ENCODE data around the gene ZMYND8. TPM values are rescaled to one million over a fixed set of nuclear protein-coding genes. Genes with fewer than 3 reads are reported as not detected.
A peak's percentile ranks its signal among the peaks of the same experiment; 100 is the strongest.
"Not testable (repeated sequence)": the region's sequence is repeated elsewhere in the genome, so short reads cannot be mapped to it uniquely, and the experiment has no call there.

ZMYND8 gene
- polyA plus RNA-seq, 3 donors, result 41.8 to 44.2 (median 43.6) TPM

DNA sequence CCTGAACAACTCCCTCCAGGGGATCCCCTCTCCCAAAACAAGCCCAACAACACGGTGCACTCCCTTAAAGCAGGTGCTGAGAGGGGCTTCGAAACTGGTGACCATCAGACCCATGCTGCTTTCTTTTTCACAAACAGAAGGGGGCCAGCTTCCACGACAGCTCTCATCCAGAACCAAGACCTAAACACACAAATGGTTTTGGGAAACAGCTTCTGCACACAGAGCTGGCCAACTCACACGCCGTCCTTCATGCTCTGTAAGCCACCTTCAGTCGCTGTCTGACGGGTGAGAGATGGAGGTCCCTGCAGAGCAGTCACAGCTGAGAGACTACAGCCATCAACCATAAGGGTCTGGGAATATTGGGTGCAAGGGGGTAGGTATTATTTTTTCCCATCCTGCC is 76.3 kb downstream of the ZMYND8 start:
- no peak for DNase-seq (ENCODE audit: extremely low read depth in 1 of 11, low read depth in 9 of 11, low spot score in 4 of 11)

DNA sequence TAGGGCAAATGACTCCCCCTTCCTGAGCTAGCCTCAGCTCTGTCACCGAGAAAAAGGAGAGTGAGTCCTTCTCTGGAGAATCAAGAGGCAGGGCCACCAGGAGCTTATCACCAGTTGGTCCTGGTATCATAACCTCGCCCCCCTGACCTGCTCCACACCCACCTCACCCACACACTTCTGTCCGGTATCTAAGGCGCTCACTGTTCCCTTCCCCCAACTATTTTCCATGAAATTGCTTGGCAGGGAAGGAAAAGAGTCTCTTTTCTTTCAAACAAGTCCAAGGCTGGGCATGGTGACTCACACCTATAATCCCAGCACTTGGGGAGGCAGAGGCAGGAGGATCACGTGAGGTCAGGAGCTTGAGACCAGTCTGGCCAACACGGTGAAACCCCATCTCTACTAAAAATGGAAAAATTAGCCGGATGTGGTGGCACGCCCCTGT is 77.6 kb downstream of the ZMYND8 start:
- DNase-seq (ENCODE audit: extremely low read depth in 1 of 11, low read depth in 9 of 11, low spot score in 4 of 11), result no peak

DNA sequence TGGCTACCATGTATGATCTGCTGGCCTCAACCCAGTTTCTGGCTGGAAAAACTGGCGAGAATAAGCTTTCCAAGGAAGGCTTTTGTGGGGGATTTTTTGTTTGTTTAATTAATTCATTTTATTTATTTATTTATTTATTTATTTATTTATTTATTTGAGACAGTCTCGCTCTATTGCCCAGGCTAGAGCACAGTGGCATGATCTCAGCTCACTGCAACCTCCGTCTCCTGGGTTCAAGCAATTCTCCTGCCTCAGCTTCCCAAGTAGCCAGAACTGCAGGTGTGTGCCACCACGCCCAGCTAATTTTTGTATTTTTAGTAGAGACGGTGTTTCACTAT is 79.0 kb downstream of the ZMYND8 start:
- not testable (repeated sequence) for DNase-seq (ENCODE audit: extremely low read depth in 1 of 11, low read depth in 9 of 11, low spot score in 4 of 11)

GRCh38 chr20:47276851-47277534 is 79.5 kb downstream of the ZMYND8 start:
- DNase-seq (ENCODE audit: extremely low read depth in 1 of 11, low read depth in 9 of 11, low spot score in 4 of 11), result no peak

DNA sequence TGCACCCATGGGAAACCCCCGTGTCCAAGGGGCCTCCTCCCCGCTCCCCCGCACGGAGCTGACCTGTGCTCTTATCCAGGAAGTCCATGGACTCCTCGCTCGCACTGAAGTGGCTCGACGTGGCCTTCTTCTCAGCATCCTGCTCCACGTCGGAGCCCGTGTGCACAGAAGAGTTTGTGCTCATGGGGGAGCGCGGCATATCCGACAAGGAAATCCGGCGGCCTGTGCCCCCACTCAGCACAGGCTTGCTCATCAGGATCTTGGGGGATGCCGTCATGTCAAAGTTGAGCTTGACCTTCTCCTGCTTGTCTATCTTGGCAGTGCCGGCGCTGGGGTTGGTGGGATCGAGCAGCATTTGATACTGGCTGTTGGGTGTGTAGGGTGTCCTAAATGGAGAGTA is 80.2 kb downstream of the ZMYND8 start:
- DNase-seq (ENCODE audit: extremely low read depth in 1 of 11, low read depth in 9 of 11, low spot score in 4 of 11), result no peak

DNA sequence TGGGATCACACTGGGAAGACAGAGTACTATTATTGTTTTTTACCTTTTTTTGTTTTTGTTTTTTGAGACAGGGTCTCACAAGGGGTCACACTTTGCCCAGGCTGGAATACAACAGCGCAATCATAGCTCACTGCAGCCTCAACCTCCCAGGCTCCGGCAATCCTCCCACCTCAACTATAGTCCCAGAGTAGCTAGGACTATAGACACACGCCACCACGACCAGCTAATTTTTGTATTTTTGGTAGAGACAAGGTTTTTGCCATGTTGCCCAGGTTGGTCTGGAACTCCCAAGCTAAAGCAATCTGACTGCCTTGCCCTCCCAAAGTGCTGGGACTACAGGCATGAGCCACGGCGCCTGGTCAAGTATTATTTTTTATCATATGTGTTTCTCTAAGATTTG is 81.0 kb downstream of the ZMYND8 start:
- DNase-seq (ENCODE audit: extremely low read depth in 1 of 11, low read depth in 9 of 11, low spot score in 4 of 11), result no peak

GRCh38 chr20:47274401-47275108 is 81.9 kb downstream of the ZMYND8 start:
- no peak for DNase-seq (ENCODE audit: extremely low read depth in 1 of 11, low read depth in 9 of 11, low spot score in 4 of 11)

GRCh38 chr20:47273591-47274235 is 82.8 kb downstream of the ZMYND8 start:
- no peak for DNase-seq (ENCODE audit: extremely low read depth in 1 of 11, low read depth in 9 of 11, low spot score in 4 of 11)

- DNase-seq (ENCODE audit: extremely low read depth in 1 of 11, low read depth in 9 of 11, low spot score in 4 of 11), result peak in 7 of 11 donors; percentile 40 to 76 (median 62)
Observed at GRCh38 chr20:47272893-47273590, 83.5 kb downstream of the ZMYND8 start.

GRCh38 chr20:47271046-47271615 is 85.4 kb downstream of the ZMYND8 start:
- no peak for DNase-seq (ENCODE audit: extremely low read depth in 1 of 11, low read depth in 9 of 11, low spot score in 4 of 11)

GRCh38 chr20:47269309-47270165 is 87.0 kb downstream of the ZMYND8 start:
- DNase-seq (ENCODE audit: extremely low read depth in 1 of 11, low read depth in 9 of 11, low spot score in 4 of 11), result no peak

DNA sequence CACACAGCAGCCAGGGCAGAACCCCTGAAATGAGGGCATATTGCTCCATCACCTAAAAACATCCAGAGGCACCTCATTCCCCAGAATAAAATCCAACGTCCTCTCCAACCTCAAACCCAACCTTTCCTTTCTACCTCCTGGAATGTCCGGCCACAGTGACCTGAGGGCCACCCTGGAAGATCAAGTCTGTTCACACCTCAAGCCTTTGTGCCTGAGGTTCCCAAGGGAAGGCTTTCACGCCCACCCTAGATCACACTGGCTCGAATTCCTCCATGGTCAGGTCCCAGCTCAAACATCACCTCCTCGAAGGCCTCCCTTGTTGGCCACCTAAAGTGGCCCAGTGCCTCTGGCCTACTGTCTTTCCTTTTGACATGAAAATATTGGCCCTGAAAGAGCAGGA is 88.9 kb downstream of the ZMYND8 start:
- no peak for DNase-seq (ENCODE audit: extremely low read depth in 1 of 11, low read depth in 9 of 11, low spot score in 4 of 11)

GRCh38 chr20:47266847-47267515 is 89.5 kb downstream of the ZMYND8 start:
- DNase-seq (ENCODE audit: extremely low read depth in 1 of 11, low read depth in 9 of 11, low spot score in 4 of 11), result no peak

DNA sequence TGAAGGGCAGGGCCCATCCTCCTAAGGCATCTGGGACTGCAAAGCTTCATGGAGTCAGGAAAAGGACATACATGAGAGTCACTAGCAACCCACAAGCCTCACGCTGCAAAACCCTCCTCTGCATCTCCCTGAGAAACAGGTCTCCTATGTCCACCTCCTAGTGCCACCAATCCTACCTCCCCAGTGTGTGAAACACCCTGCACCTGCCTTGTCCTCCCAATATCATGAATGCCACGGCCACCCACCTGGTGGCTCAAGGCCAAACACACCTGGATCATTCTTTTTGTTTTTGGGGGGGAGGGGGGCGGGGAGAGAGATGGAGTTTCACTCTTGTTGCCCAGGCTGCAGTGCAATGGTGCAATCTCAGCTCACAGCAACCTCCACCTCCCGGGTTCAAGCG is 90.5 kb downstream of the ZMYND8 start:
- no peak for DNase-seq (ENCODE audit: extremely low read depth in 1 of 11, low read depth in 9 of 11, low spot score in 4 of 11)

DNA sequence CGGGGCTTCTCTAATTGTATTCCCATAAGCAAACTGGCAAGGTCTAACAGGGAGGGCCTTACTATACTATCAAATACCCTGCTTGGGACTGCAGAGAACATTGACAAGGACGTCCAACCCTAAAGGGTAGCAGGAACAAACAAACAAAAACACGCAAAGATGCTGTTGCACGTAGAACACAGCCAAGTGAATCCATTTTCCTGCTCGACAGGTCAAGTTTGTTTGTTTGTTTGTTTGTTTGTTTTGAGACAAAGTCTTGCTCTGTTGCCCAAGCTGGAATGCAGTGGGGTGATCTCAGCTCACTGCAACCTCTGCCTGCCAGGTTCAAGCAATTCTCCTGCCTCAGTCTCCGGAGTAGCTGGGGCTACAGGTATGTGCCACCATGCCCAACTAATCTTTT is 91.3 kb downstream of the ZMYND8 start:
- no peak for DNase-seq (ENCODE audit: extremely low read depth in 1 of 11, low read depth in 9 of 11, low spot score in 4 of 11)

DNA sequence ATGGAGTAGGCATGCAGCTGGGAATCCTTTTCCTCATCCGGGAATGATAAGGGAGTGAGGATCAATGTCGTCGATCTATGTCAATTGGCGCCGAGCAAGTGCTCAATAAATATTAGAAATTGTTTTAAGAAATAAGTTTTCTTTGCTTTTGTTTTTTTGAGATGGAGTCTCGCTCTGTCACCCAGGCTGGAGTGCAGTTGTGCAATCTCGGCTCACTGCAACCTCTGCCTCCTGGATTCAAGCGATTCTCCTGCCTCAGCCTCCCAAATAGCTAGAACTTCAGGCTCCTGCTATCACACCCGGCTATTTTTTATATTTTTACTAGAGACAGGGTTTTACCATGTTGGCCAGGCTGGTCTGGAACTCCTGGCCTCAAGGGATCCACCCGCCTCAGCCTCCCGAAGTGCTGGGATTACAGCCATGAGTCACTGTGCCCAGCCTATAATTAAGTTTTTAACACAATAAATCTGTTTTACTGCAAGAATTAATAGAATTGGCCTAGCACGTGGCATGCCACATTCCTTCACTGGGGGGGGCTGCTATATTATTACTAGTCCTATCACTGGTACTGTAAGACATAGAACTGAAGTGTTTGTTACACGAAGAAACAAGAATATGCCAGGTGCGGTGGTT is 92.2 kb downstream of the ZMYND8 start:
- not testable (repeated sequence) for DNase-seq (ENCODE audit: extremely low read depth in 1 of 11, low read depth in 9 of 11, low spot score in 4 of 11)

DNA sequence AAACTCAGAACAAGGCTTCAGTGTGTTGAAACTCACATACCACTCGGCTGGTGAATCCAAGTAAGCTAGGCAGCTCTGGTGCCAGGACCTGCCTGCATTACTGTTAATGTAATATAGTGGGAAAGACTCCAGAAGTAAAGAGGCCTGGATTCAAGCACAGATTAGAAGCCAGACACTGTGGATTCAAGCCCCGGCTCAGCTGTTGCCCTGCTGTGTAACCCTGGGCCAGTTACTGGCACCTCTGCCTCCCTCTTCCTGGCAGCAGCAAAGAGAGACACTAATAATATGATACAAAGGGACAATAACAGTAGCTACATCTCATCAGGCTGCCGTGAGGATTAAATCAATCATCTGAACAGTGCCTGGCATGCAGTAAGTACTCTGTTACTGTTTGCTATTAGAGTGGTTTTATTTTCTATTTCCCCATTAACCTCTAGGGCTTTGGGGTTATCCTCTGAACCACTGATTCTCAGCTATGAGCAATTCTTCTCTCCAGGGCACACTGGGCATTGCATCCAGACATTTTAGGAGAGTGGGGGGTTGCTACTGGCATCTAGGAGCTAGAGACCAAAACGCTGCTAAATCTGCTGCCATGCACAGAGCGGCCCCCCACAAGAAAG is 92.9 kb downstream of the ZMYND8 start:
- no peak for DNase-seq (ENCODE audit: extremely low read depth in 1 of 11, low read depth in 9 of 11, low spot score in 4 of 11)
